Thoracic aorta endothelial cell (primary cell): ENCODE measurements around the gene GPHN. TPM values are rescaled to one million over a fixed set of nuclear protein-coding genes. Genes with fewer than 3 reads are reported as not detected.

Experiments
- total RNA-seq: library from RNA; depleted of rRNA; stranded (reverse); fragments of >200 nt; gene quantifications from 2 replicates; pipeline ENCODE4 v1.2.3, GENCODE V29; 2012

GPHN gene
- 16.4 and 17.8 TPM in 2 replicates for total RNA-seq

DNA sequence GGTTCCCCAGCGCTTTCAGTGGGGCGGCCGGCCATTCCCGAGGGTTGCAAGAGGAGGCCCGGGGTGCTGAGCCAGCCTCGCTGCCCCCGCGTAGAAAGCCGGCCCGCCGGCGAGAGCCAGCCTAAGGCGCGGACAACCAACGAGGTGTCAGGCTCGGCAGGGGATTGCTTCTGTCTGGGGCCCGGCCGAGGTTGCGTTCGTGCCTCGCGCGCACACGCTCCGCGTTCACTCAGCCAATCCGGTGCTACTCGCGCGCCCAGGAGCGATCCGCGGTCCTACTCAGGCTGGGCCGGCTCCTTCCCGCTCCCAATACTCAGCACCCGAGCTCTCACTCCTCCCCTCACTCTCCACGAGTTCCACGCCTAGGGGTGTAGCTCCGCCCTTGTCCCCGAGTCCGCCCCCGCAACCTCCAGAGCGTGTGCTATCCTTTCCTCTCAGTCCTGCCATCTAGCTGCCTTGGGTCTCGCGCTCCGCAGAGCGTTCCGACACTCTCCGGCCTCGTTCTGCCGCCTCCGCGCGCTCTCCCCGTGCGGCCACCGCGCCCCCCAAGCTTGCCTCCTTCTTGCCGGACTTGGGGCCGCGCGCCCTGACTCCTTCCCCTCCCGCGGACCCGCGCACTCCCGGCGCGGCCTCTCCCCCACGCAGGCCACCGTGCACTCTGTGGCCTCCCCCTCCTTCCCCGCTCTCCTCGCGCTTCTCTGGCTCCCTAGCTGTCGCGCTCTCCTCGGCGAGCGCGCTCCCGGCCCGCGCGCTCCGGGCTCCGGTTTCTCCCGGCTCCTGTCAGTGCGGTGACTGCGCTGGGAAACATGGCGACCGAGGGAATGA is at the start of gene GPHN:
TSS of gene GPHN (plus strand) at position 426 of the 825 bp plus-strand sequence.

DNA sequence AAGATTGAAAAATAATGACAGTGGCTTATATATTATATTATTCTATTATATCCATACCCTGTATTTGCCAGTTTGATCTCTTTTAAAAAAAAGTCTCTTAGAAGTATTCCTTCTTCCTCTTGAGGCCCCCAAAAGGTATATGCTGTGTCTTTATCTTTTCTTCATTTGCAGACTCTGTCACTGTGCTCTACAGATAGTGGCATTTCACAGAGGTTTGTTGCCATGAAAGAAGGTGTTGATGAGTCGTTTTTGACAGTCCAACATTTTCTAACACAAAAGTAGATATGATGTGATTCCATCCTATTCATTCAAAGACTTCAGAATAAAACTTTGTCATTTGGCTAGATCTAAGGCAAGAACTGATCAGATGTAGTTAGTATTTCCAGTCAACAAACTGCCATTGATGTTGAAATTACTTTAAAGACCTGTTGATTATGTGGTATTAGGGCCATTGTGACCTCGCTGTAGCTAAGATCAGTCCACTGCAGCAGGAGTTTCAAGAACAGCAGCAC is 22.0 kb upstream of the GPHN start, which contains the start of gene CCDC196:
TSS of gene CCDC196 (plus strand) at position 462 of the 512 bp plus-strand sequence. CDS start 132 bp downstream, outside the sequence.

Other genes starting within 250 kb of the GPHN start
- gene CCDC196, start 21.8 kb upstream of the GPHN start, total RNA-seq, result not detected in 2 replicates